Mesothelial cell of epicardium (in vitro differentiated cells): ENCODE data around the gene VWF. TPM values are rescaled to one million over a fixed set of nuclear protein-coding genes. Genes with fewer than 3 reads are reported as not detected.

Source experiments
- DNase-seq, 2 experiments: peaks; one replicate each; pipeline ENCODE4 v3.0.0; 2021; ENCODE audit warnings: low spot score in 2 of 2; ENCODE audit not compliant: unreplicated experiment in 2 of 2
- H3K27ac Mint-ChIP-seq: 2 replicates; pipeline ENCODE4 v1.8.0; 2021; ENCODE audit warnings: mixed read lengths
- H3K27me3 Mint-ChIP-seq: 2 replicates; pipeline ENCODE4 v1.8.0; 2021; ENCODE audit warnings: low read depth, mixed read lengths
- H3K36me3 Mint-ChIP-seq: 2 replicates; pipeline ENCODE4 v1.8.0; 2021; ENCODE audit warnings: mixed read lengths
- H3K4me1 Mint-ChIP-seq: 2 replicates; pipeline ENCODE4 v1.8.0; 2021; ENCODE audit warnings: mixed read lengths
- H3K4me3 Mint-ChIP-seq: 2 replicates; pipeline ENCODE4 v1.8.0; 2021; ENCODE audit warnings: mild to moderate bottlenecking, moderate library complexity, mixed read lengths
- H3K9me3 Mint-ChIP-seq: 2 replicates; pipeline ENCODE4 v1.8.0; 2021; ENCODE audit warnings: mixed read lengths
- total RNA-seq: library from RNA; stranded (reverse); gene quantifications from 3 replicates; pipeline ENCODE4 v1.2.1, GENCODE V29; 2021
- TF ChIP-seq, protein P1 (sequence below): fragments of 200-600 bp; sonication (generic); IDR thresholded peaks from one replicate; pipeline ENCODE4 v1.5.0; 2021; ENCODE audit warnings: antibody characterized with exemption; ENCODE audit not compliant: unreplicated experiment

VWF gene
- total RNA-seq, 1 donor from 2014 or later, result 0.31 TPM

DNA sequence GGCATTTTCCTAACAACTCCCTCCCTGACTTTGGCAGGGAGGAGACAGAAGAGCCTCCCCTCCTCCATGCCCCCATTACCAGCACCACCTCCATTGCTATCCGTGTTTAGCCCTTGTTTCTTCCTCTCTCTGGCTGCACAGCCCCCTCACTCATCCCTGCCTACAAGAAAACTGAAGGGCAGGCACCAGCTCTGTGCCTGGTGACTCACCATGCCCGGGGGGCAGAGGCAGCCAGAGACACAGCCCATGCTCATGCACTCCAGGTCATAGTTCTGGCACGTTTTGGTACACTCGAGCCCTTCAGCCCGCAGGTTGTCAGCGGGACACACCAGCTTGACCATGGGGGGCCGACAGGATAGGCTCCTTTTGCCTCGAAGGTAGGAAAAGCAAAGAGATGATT lies 80.4 kb downstream of the VWF start:
- Mint-ChIP-seq H3K4me1 (peaks cover 4% of the 10 kb centered on the region), H3K27me3 (peaks cover 2% of the 10 kb centered on the region), H3K4me3 (no peak overlapping the region), H3K27ac (no peak overlapping the region), H3K36me3 (no peaks in the 10 kb centered on the region), H3K9me3 (no peaks in the 10 kb centered on the region)
- no peak for DNase-seq
- TF ChIP-seq, protein P1, sequence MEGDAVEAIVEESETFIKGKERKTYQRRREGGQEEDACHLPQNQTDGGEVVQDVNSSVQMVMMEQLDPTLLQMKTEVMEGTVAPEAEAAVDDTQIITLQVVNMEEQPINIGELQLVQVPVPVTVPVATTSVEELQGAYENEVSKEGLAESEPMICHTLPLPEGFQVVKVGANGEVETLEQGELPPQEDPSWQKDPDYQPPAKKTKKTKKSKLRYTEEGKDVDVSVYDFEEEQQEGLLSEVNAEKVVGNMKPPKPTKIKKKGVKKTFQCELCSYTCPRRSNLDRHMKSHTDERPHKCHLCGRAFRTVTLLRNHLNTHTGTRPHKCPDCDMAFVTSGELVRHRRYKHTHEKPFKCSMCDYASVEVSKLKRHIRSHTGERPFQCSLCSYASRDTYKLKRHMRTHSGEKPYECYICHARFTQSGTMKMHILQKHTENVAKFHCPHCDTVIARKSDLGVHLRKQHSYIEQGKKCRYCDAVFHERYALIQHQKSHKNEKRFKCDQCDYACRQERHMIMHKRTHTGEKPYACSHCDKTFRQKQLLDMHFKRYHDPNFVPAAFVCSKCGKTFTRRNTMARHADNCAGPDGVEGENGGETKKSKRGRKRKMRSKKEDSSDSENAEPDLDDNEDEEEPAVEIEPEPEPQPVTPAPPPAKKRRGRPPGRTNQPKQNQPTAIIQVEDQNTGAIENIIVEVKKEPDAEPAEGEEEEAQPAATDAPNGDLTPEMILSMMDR, result no peak

DNA sequence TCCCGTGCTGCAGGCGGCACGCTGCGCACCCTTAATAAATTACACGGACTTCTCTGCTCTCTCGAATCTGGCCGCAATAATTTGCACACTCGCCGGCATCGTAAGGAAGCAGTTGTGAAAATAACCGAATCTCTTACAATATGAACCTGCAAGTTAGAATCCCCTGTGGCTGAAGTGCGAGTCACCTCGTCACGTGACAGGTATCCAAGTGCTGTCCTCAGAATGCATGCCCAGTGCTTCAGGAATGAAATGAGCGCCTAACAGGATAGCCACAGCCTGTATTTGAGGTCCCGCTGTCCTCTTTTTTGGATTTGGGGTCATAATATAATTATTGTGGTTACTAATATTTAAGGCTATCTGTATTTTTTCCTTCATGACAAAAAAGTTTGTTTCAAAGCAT lies 82.0 kb downstream of the VWF start:
- no peaks in the 10 kb centered on the region for H3K9me3 Mint-ChIP-seq
- DNase-seq, result no peak
- H3K27ac Mint-ChIP-seq, result no peak overlapping the region
- H3K4me3 Mint-ChIP-seq, result no peak overlapping the region
- no peaks in the 10 kb centered on the region for H3K36me3 Mint-ChIP-seq
- H3K27me3 Mint-ChIP-seq, result peaks cover 2% of the 10 kb centered on the region
- no peaks in the 10 kb centered on the region for H3K4me1 Mint-ChIP-seq
- TF ChIP-seq, protein P1, result no peak

DNA sequence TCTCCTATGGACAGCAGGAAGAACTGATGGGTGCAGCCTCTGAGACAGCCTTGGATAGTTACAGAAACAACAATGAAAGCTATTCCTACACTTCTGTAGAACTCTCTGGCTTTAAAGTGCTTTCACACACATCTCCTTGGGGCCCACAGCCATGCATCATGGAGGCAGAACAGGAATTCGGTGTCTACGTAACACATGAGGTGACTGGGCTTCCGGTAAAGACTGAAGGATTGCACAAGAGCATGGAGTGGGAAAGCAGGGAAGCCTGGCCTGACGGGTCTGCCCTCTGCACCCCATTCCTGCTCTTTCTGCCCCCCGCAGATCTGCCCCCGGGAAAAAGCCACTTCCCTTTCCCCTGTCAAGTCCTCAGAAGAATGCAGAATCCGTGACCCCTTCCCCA lies 82.6 kb downstream of the VWF start:
- no peaks in the 10 kb centered on the region for H3K36me3 Mint-ChIP-seq
- no peak overlapping the region for H3K27ac Mint-ChIP-seq
- H3K27me3 Mint-ChIP-seq, result no peaks in the 10 kb centered on the region
- H3K4me3 Mint-ChIP-seq, result no peak overlapping the region
- no peaks in the 10 kb centered on the region for H3K4me1 Mint-ChIP-seq
- DNase-seq, result no peak
- H3K9me3 Mint-ChIP-seq, result no peaks in the 10 kb centered on the region
- TF ChIP-seq, protein P1, result no peak

DNA sequence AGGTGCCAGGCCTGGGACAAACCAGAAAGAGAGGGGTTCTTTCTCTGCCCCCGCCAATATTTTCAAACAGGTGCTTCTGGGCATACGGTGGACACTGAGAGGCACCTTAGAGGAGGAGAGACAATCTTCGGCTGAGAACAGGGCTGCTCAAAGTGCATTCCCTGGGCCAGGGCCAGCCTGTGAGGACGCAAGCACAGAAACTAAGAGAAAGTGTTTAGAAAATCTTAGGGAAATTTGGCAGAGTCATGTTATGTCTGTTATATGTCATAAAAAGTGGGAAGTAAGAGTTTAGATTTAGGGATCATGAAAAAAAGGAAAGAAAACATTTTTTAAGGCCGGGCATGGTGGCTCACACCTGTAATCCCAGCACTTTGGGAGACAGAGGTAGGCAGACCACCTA lies 83.7 kb downstream of the VWF start:
- Mint-ChIP-seq H3K4me1 (no peaks in the 10 kb centered on the region), H3K9me3 (no peaks in the 10 kb centered on the region), H3K27ac (no peak overlapping the region), H3K4me3 (no peak overlapping the region), H3K36me3 (no peaks in the 10 kb centered on the region), H3K27me3 (no peaks in the 10 kb centered on the region)
- TF ChIP-seq, protein P1, result no peak
- DNase-seq, result no peak

DNA sequence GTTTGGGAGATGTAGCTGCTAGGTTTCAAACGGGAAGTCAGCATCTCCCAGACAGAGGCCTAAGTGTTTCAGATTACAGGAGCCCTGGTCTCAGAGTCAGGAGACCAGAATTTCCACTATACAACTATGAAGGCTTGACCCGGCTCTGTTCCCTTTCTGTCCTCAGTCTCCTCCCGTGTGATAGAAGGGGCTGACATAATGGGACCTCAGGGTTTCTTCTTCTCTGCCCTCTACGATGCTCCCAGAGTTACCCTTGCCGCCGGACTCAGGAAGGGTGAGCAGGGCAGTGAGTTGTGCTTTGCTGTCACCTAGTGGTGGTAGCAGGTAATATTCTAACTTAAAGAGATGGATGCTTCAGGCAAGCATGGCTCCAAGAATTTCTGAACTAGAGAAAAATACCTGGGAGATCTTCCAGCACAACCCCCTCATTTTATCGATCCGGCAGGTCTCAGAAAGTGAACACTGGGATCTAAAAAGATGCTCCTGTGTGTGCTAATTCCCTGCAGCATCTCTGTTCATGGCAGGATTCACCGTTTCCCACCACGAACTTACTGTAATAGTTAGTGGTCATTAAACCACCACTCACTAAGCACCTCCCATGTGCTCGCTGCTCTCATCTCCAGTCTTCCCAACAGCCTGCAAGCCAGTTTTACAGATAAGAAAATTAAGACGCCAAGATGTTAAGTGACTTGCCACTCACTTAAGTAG lies 84.4 kb downstream of the VWF start:
- H3K36me3 Mint-ChIP-seq, result no peaks in the 10 kb centered on the region
- DNase-seq, result peak in 1 of 2 experiments; percentile 56
- H3K9me3 Mint-ChIP-seq, result no peaks in the 10 kb centered on the region
- TF ChIP-seq, protein P1, result peak; percentile 91
- no peak overlapping the region for H3K4me3 Mint-ChIP-seq
- H3K4me1 Mint-ChIP-seq, result no peaks in the 10 kb centered on the region
- H3K27me3 Mint-ChIP-seq, result no peaks in the 10 kb centered on the region
- no peak overlapping the region for H3K27ac Mint-ChIP-seq

DNA sequence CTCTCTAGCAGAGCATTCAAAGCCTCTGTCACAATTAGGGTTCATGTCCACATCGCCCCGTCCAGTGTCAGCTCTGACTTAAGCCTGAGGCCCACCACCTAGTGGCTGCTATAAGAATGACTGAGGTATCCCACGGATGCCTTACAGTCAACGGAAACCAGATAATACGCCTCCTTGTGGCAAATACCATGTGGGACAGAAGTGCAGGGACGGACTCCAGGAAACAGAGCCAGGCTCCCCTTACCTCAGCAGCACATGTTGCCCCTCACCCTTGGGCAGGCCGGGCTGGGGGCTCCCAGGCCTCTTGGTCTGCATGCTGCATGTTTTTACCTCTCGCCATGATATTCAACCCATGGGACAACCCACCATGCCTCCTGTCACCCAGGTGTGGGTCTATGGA lies 86.3 kb downstream of the VWF start:
- Mint-ChIP-seq H3K36me3 (no peaks in the 10 kb centered on the region), H3K4me1 (no peaks in the 10 kb centered on the region), H3K4me3 (no peak overlapping the region), H3K27ac (no peak overlapping the region), H3K9me3 (no peaks in the 10 kb centered on the region), H3K27me3 (no peaks in the 10 kb centered on the region)
- TF ChIP-seq, protein P1, result peak; percentile 64
- DNase-seq, result no peak
